Astrocyte (in vitro differentiated cells and primary cell): Measurements from ENCODE around the gene VSNL1.

ENCODE experiments used
- CTCF ChIP-seq: IDR thresholded peaks from 2 replicates; pipeline ENCODE4 v1.5.1; 2011; ENCODE audit warnings: low read depth, mild to moderate bottlenecking, inconsistent platforms, low read length, moderate library complexity; ENCODE audit not compliant: insufficient read depth
- EZH2 ChIP-seq: IDR thresholded peaks from 2 replicates; pipeline ENCODE4 v1.6.1; 2012; ENCODE audit warnings: mild to moderate bottlenecking, low read length, inconsistent platforms; ENCODE audit not compliant: insufficient read depth

GRCh38 chr2:17630089-17630488 lies 89.6 kb downstream of the VSNL1 start:
- no peak for TF ChIP-seq CTCF
- no peak for TF ChIP-seq EZH2
